ENCODE measurements around the gene PPP4R1. TPM values are rescaled to one million over a fixed set of nuclear protein-coding genes. Genes with fewer than 3 reads are reported as not detected.

Gene PPP4R1
- total RNA-seq, 3 donors from 2014 or later: 79.6 to 109 (median 81.3) TPM

DNA sequence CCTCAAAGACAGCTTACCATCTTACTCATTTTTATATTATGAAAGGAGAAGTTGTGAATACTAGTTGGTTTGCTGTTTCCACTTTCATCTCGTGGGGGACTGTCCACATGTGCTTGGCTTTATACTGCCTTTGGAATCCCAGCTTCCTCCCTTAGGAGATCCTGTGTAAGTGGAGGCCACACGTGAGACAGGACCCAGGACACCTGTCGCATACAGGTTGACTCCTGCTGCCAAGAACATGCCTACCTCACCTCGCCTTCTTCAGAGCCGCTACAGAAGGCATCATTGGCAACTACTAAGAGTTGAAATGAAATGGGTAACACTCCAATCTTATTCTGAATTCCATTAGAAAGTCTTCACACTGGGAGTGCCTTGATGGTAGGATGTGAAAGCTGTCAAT is 69.3 kb downstream of the PPP4R1 start:
- no peak for TF ChIP-seq CTCF (IDR thresholded peaks at IDR 0.05)
- ATAC-seq: no peak
- no peak overlapping the region for H3K4me3 ChIP-seq
- no peaks in the 10 kb centered on the region for H3K4me1 ChIP-seq (ENCODE audit: low read depth)
- H3K36me3 ChIP-seq (ENCODE audit: low read depth): peaks cover 5% of the 10 kb centered on the region
- no peaks in the 10 kb centered on the region for H3K9me3 ChIP-seq
- intact Hi-C loops (cut with DNase I, micrococcal nuclease): no loop called here
- DNase-seq: no peak

GRCh38 chr18:9542924-9543323 is 71.4 kb downstream of the PPP4R1 start:
- no peak for TF ChIP-seq CTCF (IDR thresholded peaks at IDR 0.05)
- DNase-seq: no peak

DNA sequence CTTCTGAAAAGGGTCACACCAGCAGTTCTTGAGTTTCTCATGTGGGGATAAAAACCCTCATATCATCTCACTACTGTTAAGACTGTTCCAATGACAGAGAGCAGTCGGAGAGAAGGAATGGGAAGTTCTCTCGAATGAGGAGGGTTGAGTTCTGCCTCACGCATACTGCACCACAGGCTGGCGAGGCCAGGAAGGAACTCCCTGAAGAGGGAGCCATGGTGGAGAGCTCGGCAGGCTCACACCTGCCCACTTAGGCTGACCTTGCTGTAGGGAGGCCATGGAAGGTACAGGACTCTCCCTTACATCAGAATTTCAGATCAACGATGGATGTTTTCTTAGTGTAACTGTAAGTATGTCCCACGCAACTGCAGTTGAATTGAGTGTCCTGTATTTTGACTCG is 74.4 kb downstream of the PPP4R1 start:
- TF ChIP-seq CTCF (IDR thresholded peaks at IDR 0.05): no peak
- DNase-seq: no peak
- Histone ChIP-seq H3K9me3 (no peaks in the 10 kb centered on the region), H3K36me3 (ENCODE audit: low read depth) (no peaks in the 10 kb centered on the region), H3K4me1 (ENCODE audit: low read depth) (no peaks in the 10 kb centered on the region), H3K4me3 (no peak overlapping the region)
- ATAC-seq: no peak
- intact Hi-C loops (cut with DNase I, micrococcal nuclease): no loop called here

More at GRCh38 chr18:9542924-9543323, 71.4 kb downstream of the PPP4R1 start:
- intact Hi-C loops (cut with DNase I, micrococcal nuclease): no loop called here
- ATAC-seq: peak; percentile 17
- H3K4me3 ChIP-seq: no peak overlapping the region
- no peaks in the 10 kb centered on the region for H3K9me3 ChIP-seq
- no peaks in the 10 kb centered on the region for H3K4me1 ChIP-seq (ENCODE audit: low read depth)
- H3K36me3 ChIP-seq (ENCODE audit: low read depth): peaks cover 4% of the 10 kb centered on the region

- intact Hi-C loops (cut with DNase I, micrococcal nuclease): no loop called here
- no peak for DNase-seq
- ATAC-seq: no peak
- Histone ChIP-seq H3K9me3 (no peaks in the 10 kb centered on the region), H3K36me3 (ENCODE audit: low read depth) (no peaks in the 10 kb centered on the region), H3K4me3 (no peak overlapping the region), H3K4me1 (ENCODE audit: low read depth) (no peaks in the 10 kb centered on the region)
- TF ChIP-seq CTCF (IDR thresholded peaks at IDR 0.05): no peak
Measured at GRCh38 chr18:9539283-9539682, 75.1 kb downstream of the PPP4R1 start.

GRCh38 chr18:9537677-9538076 is 76.7 kb downstream of the PPP4R1 start:
- no peaks in the 10 kb centered on the region for H3K9me3 ChIP-seq
- intact Hi-C loops (cut with DNase I, micrococcal nuclease): no loop called here
- no peaks in the 10 kb centered on the region for H3K4me1 ChIP-seq (ENCODE audit: low read depth)
- TF ChIP-seq CTCF (IDR thresholded peaks at IDR 0.05): no peak
- DNase-seq: no peak
- H3K4me3 ChIP-seq: no peak overlapping the region
- ATAC-seq: no peak
- no peaks in the 10 kb centered on the region for H3K36me3 ChIP-seq (ENCODE audit: low read depth)

Data from mucosa of descending colon (tissue), 3 donors.